HCT116 (cell line): ENCODE measurements around the gene FGB. TPM values are rescaled to one million over a fixed set of nuclear protein-coding genes. Genes with fewer than 3 reads are reported as not detected.

Experiments
- ATAC-seq: fragments of 200-7000 bp; cut with Tn5 transposase; 2 replicates; pipeline ENCODE4 v1.9.1; 2020; ENCODE audit warnings: mild to moderate bottlenecking, moderate library complexity
- BruUV-seq: library from RNA; stranded (reverse); fragments of 400-500 nt; replicated peaks from 2 replicates; lab custom pipeline; 2021; lab: Mats Ljungman, UMichigan
- CTCF ChIA-PET: fragments of 300-600 bp; sonication (Branson Sonifier 250); formaldehyde crosslinking; loops from one replicate; lab custom pipeline; 2021; ENCODE audit warnings: antibody characterized with exemption; lab: Charles Lee
- POLR2A ChIA-PET: fragments of 300-600, 350-600 bp; sonication (Branson Sonifier 250); formaldehyde crosslinking; loops from one replicate; lab custom pipeline; 2021; ENCODE audit warnings: antibody characterized with exemption; lab: Charles Lee
- RAD21 ChIA-PET, 2 experiments: fragments of 300-600 bp; sonication (Branson Sonifier 250); formaldehyde crosslinking; loops; one replicate each; lab custom pipeline; 2023; ENCODE audit warnings: low total read pairs in 2 of 2; ENCODE audit not compliant: uncharacterized antibody in 2 of 2, unreplicated experiment in 2 of 2, low non-redundant PET in 1 of 2; lab: Charles Lee
- DNase-seq: peaks from one replicate; pipeline ENCODE4 v3.0.0-alpha.2; 2010; ENCODE audit warnings: low read depth, low spot score
- H2AFZ ChIP-seq: fragments of 200-600 bp; shearing (Covaris generic), sonication (generic); 2 replicates; pipeline ENCODE4 v1.6.1; 2017; ENCODE audit warnings: low read depth, mixed run types, mixed read lengths, antibody characterized with exemption, low read length; ENCODE audit not compliant: poor library complexity, severe bottlenecking
- H3K27ac ChIP-seq: 2 replicates; pipeline ENCODE4 v1.5.1; 2012; ENCODE audit warnings: low read depth, low read length
- H3K27me3 ChIP-seq: fragments of 200-600 bp; sonication (generic); 2 replicates; pipeline ENCODE4 v1.6.1; 2016; ENCODE audit warnings: mixed run types, low read length, mixed read lengths; ENCODE audit not compliant: insufficient read depth
- H3K36me3 ChIP-seq, 2 experiments: fragments of 200-500 bp in 1 of 2; fragments of 200-600 bp in 1 of 2; sonication (Bioruptor generic) in 1 of 2; sonication (generic) in 1 of 2; 2 replicates each; pipeline versions ENCODE4 v1.5.1 to v1.6.1; 2014 to 2016; ENCODE audit warnings: low read length in 2 of 2, inconsistent platforms in 1 of 2, mixed read lengths in 1 of 2, mixed run types in 1 of 2; ENCODE audit not compliant: insufficient read depth in 2 of 2, control insufficient read depth in 1 of 2
- H3K4me1 ChIP-seq, 2 experiments: fragments of 200-600 bp in 1 of 2; sonication (generic) in 1 of 2; 2 replicates each; pipeline versions ENCODE4 v1.5.1 to v1.6.1; 2012 to 2017; ENCODE audit warnings: low read length in 2 of 2, inconsistent platforms in 1 of 2, mild to moderate bottlenecking in 1 of 2, mixed read lengths in 1 of 2, mixed run types in 1 of 2, moderate library complexity in 1 of 2; ENCODE audit not compliant: insufficient read depth in 2 of 2, control insufficient read depth in 1 of 2
- H3K4me2 ChIP-seq: fragments of 200-600 bp; sonication (generic); 2 replicates; pipeline ENCODE4 v1.6.1; 2017; ENCODE audit warnings: mixed run types, low read length, mixed read lengths
- H3K4me3 ChIP-seq, 2 experiments: fragments of 200-600 bp in 1 of 2; sonication (generic) in 1 of 2; replicated peaks in 1 of 2; 2 replicates each; pipeline ENCODE4 v1.5.1; 2011 to 2016; ENCODE audit warnings: low read length in 2 of 2, control low read depth in 1 of 2, low read depth in 1 of 2, mild to moderate bottlenecking in 1 of 2, mixed read lengths in 1 of 2, mixed run types in 1 of 2
- H3K79me2 ChIP-seq: fragments of 200-600 bp; sonication (generic); 2 replicates; pipeline ENCODE4 v1.6.1; 2017; ENCODE audit warnings: mild to moderate bottlenecking, mixed run types, low read length, moderate library complexity, mixed read lengths; ENCODE audit not compliant: insufficient read depth
- H3K9ac ChIP-seq: fragments of 200-600 bp; sonication (generic); 2 replicates; pipeline ENCODE4 v1.6.1; 2016; ENCODE audit warnings: low read length, mixed read lengths
- H3K9me2 ChIP-seq: fragments of 200-600 bp; sonication (generic), shearing (Covaris generic); 2 replicates; pipeline ENCODE4 v1.6.1; 2017; ENCODE audit warnings: mixed run types, mild to moderate bottlenecking, moderate library complexity; ENCODE audit not compliant: insufficient read depth
- H3K9me3 ChIP-seq, 2 experiments: fragments of 200-500 bp in 1 of 2; fragments of 200-600 bp in 1 of 2; sonication (Bioruptor generic) in 1 of 2; sonication (generic) in 1 of 2; 2 replicates each; pipeline ENCODE4 v1.6.1; 2014 to 2017; ENCODE audit warnings: low read length in 2 of 2, mixed read lengths in 2 of 2, inconsistent platforms in 1 of 2, low read depth in 1 of 2, mild to moderate bottlenecking in 1 of 2, mixed run types in 1 of 2, moderate library complexity in 1 of 2; ENCODE audit not compliant: control insufficient read depth in 1 of 2, insufficient read depth in 1 of 2
- H4K20me1 ChIP-seq: fragments of 200-600 bp; sonication (generic), shearing (Covaris generic); 2 replicates; pipeline ENCODE4 v1.6.1; 2017; ENCODE audit warnings: mixed run types, mild to moderate bottlenecking, moderate library complexity; ENCODE audit not compliant: insufficient read depth
- ATF3 ChIP-seq: IDR thresholded peaks from 2 replicates; pipeline ENCODE4 v1.6.1; 2012
- CBX3 ChIP-seq: IDR thresholded peaks from 2 replicates; pipeline ENCODE4 v1.6.1; 2012; ENCODE audit warnings: low read depth
- ELF1 ChIP-seq: IDR thresholded peaks from 2 replicates; pipeline ENCODE4 v1.6.1; 2012; ENCODE audit warnings: low read depth, borderline replicate concordance
- EZH2 ChIP-seq: fragments of 200-600 bp; sonication (generic); IDR thresholded peaks from 2 replicates; pipeline ENCODE4 v1.6.1; 2017; ENCODE audit warnings: antibody characterized with exemption, mixed run types
- EZH2phosphoT487 ChIP-seq: fragments of 200-600 bp; IDR thresholded peaks from 2 replicates; pipeline ENCODE4 v1.6.1; 2018; ENCODE audit warnings: antibody characterized with exemption, borderline replicate concordance
- FOSL1 ChIP-seq: IDR thresholded peaks from 2 replicates; pipeline ENCODE4 v1.6.1; 2012; ENCODE audit warnings: low read depth
- JUND ChIP-seq: IDR thresholded peaks from 2 replicates; pipeline ENCODE4 v1.6.1; 2012
- MAX ChIP-seq: IDR thresholded peaks from 2 replicates; pipeline ENCODE4 v1.6.1; 2012
- POLR2A ChIP-seq: IDR thresholded peaks from 2 replicates; pipeline ENCODE4 v1.7.0; 2011; ENCODE audit warnings: borderline replicate concordance; ENCODE audit not compliant: insufficient read depth, insufficient read length; ENCODE audit errors: extremely low read depth
- POLR2AphosphoS5 ChIP-seq: IDR thresholded peaks from 2 replicates; pipeline ENCODE4 v1.6.1; 2011; ENCODE audit warnings: mild to moderate bottlenecking, low read depth, low read length, moderate library complexity
- RAD21 ChIP-seq: IDR thresholded peaks from 2 replicates; pipeline ENCODE4 v1.6.1; 2012; ENCODE audit warnings: low read depth, mild to moderate bottlenecking
- REST ChIP-seq: IDR thresholded peaks from 2 replicates; pipeline ENCODE4 v1.6.1; 2012; ENCODE audit warnings: low read depth
- SIN3A ChIP-seq: IDR thresholded peaks from 2 replicates; pipeline ENCODE4 v1.6.1; 2012; ENCODE audit warnings: low read depth
- SP1 ChIP-seq: IDR thresholded peaks from 2 replicates; pipeline ENCODE4 v1.6.1; 2012; ENCODE audit warnings: low read depth
- SRF ChIP-seq: IDR thresholded peaks from 2 replicates; pipeline ENCODE4 v1.6.1; 2012; ENCODE audit warnings: low read depth
- YY1 ChIP-seq: IDR thresholded peaks from 2 replicates; pipeline ENCODE4 v1.6.1; 2011; ENCODE audit warnings: low read length, low read depth, moderate library complexity, mild to moderate bottlenecking; ENCODE audit not compliant: insufficient replicate concordance; ENCODE audit errors: extremely low read depth
- ZNF274 ChIP-seq: fragments of 200-500 bp; sonication (Bioruptor generic); IDR thresholded peaks from 2 replicates; pipeline ENCODE4 v1.6.1; 2014; ENCODE audit warnings: mild to moderate bottlenecking, low read depth, low read length, inconsistent platforms
- intact Hi-C: fragments of 100-400 bp; cut with micrococcal nuclease; formaldehyde crosslinking; loops from 2 replicates; pipeline ENCODE4 v1.10.0; 2022
- total RNA-seq: library from RNA; stranded (reverse); gene quantifications from one replicate; pipeline ENCODE4 v1.2.1, GENCODE V29; 2021; ENCODE audit not compliant: unreplicated experiment

The FGB gene
- total RNA-seq, 1 experiment from 2014 or later, result 2.0 TPM

GRCh38 chr4:154521607-154522006 lies 41.2 kb upstream of the FGB start:
- Histone ChIP-seq H3K9me2 (no peaks in the 10 kb centered on the region), H4K20me1 (no peaks in the 10 kb centered on the region), H3K4me3 (no peak overlapping the region), H3K9ac (no peak overlapping the region), H3K9me3 (no peaks in the 10 kb centered on the region), H3K4me2 (no peak overlapping the region), H3K4me1 (no peaks in the 10 kb centered on the region), H3K27ac (no peak overlapping the region), H3K79me2 (no peaks in the 10 kb centered on the region), H3K27me3 (peaks cover 3% of the 10 kb centered on the region; the same call in 1 of the 2 replicates), H3K36me3 (no peaks in the 10 kb centered on the region), H2AFZ (no peak overlapping the region)
- ATAC-seq, result no peak
- TF ChIP-seq POLR2AphosphoS5, result no peak
- no peak for TF ChIP-seq JUND
- no peak for TF ChIP-seq EZH2
- TF ChIP-seq SRF, result no peak
- RAD21 ChIA-PET, result interaction anchor here in 1 of 2 experiments (0.7 kb wide), 1 partner anchor 1876 kb away, joined by 3 read pairs; no protein-coding TSS in a partner anchor
- CTCF ChIA-PET, result no interaction called here
- DNase-seq, result no peak
- intact Hi-C loops, result no loop called here
- no TSS peak for BruUV-seq
- POLR2A ChIA-PET, result no interaction called here

DNA sequence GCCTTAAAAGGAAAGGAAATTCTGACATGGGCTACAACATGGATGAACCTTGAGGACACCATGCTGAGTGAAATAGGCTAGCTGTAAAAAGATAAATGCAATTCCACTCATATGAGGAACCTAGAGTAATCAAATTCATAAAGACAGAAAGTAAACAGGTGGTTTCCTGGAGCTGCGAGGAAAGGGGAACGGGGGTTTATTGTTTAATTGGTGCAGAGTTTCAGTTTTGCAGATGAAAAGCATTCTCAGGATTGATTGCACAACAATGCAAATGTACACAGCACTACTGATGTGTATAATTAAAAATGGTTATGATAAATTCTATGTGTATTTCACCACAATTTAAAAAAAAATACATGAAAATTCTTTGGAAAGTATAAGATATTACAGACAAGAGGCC lies 36.7 kb upstream of the FGB start:
- Histone ChIP-seq H3K9me3 (no peaks in the 10 kb centered on the region), H3K27ac (no peak overlapping the region), H3K27me3 (no peaks in the 10 kb centered on the region), H3K4me1 (0 out of 4 replicates have a peak, but pooled peaks cover 0 to 3% of the 10 kb centered on the region in 2 experiments), H3K9ac (no peak overlapping the region), H2AFZ (no peak overlapping the region), H3K79me2 (no peaks in the 10 kb centered on the region), H4K20me1 (no peaks in the 10 kb centered on the region), H3K36me3 (no peaks in the 10 kb centered on the region), H3K4me2 (no peak overlapping the region), H3K4me3 (no peak overlapping the region), H3K9me2 (no peaks in the 10 kb centered on the region)
- CTCF ChIA-PET, result no interaction called here
- ATAC-seq, result no peak
- RAD21 ChIA-PET, result no interaction called here
- BruUV-seq, result no TSS peak
- intact Hi-C loops, result no loop called here
- POLR2A ChIA-PET, result no interaction called here
- no peak for DNase-seq
- TF ChIP-seq ZNF274 (no peak), SIN3A (no peak), YY1 (no peak), POLR2AphosphoS5 (no peak), POLR2A (no peak), MAX (no peak), SRF (no peak), SP1 (no peak), CBX3 (no peak), EZH2phosphoT487 (no peak), RAD21 (no peak), ATF3 (no peak), EZH2 (no peak), REST (no peak), FOSL1 (no peak), ELF1 (no peak)
